ENCODE results near the gene PCED1B.
"Not testable (repeated sequence)": the region's sequence is repeated elsewhere in the genome, so short reads cannot be mapped to it uniquely, and the experiment has no call there.

The PCED1B gene

DNA sequence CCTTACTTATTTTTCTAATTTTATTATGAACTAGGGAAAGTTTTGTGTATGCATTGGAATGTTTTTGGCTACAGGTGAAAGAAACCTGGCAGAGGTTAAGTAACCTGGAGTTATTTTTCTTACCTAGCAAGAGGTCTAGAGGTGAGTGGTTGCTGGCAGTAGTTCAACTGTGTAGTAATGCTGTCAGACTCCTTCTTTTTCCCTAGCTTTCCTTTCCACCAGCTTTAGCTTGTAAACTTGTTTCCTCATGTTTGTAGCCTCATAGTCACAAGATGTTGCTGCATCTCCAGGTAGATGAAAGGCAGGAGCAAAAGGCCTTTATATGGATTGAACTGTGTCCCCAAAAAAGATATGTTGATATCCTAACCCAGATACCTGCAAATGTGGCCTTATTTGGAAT, 105.4 kb downstream of the PCED1B start:
- no peak overlapping the region for H3K27ac ChIP-seq (ENCODE audit: low read depth, low read length)
- H3K4me1 ChIP-seq (ENCODE audit: insufficient read depth, low read length), result peaks cover 10% of the 10 kb centered on the region
- H3K9ac ChIP-seq (ENCODE audit: low read length), result no peak overlapping the region
- H3K36me3 ChIP-seq (ENCODE audit: insufficient read depth, low read length), result no peaks in the 10 kb centered on the region
- H3K4me3 ChIP-seq (ENCODE audit: low read depth in 1 of 2, low read length in 2 of 2), result no peak overlapping the region
- H3K27me3 ChIP-seq (ENCODE audit: control insufficient read depth in 1 of 2, insufficient read depth in 2 of 2, low read length in 2 of 2), result no peaks in the 10 kb centered on the region
- H3K9me3 ChIP-seq (ENCODE audit: low read length), result no peaks in the 10 kb centered on the region

DNA sequence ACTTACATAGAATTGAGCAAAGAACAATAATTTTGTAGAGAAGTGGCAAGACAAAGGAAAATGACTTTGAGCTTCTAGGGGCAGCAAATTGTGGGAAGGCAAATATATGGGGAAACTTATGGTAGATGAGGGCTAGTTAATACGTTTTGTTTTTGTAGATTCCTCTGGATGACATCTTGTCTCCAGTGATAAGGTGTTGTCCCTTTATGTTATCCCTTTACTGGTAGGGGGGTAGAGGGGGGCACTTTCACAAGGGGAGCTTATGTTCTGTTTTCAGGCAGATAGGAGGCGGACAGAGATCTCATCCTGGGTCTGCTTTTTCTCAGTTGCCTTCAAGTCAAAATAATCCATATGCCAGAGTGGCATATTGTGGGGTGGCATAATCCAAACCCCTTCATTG, 106.8 kb downstream of the PCED1B start:
- H3K27ac ChIP-seq (ENCODE audit: low read depth, low read length), result no peak overlapping the region
- no peaks in the 10 kb centered on the region for H3K36me3 ChIP-seq (ENCODE audit: insufficient read depth, low read length)

DNA sequence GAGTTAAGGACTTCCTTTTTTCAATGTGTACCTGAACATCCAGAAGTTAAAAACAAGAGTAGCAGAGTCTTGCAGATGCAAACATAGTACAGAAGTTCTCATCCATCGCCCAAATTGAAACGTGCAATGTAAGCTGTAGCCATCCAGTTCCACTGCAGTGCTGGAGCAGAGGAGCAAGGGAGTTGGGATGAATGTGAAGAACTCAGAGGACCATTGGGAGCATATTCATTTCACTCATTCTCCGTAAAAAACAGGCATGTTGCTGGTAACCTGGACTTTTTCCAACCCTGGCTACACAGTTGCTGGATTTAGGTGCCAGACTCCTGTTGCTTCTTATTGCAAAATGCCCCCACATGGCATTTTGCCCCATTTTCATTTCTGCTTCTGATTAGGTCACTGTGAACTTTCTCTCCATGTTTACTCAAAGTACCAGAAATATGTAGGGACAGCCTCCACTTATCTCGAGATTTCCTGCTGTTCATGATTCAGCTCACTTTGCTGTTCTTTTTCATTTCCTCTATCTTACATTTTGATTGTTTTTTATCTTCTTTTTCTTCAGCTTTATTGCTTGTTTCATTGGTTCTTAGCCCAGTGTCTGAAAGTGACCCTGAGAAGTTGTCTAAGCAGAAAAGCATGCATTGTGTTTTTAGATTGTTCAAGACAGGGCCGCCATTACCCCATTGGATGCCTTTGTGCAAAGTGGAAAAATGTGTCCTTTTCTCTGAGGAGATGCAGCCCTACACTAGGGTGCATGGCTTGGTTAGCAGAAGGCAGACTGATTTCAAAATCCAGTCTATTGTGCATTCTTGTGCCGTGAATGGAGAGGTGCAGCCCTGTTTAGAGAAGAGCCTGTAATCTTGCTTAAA, 109.4 kb downstream of the PCED1B start:
- no peaks in the 10 kb centered on the region for H3K27me3 ChIP-seq (ENCODE audit: control insufficient read depth in 1 of 2, insufficient read depth in 2 of 2, low read length in 2 of 2)
- H3K4me1 ChIP-seq (ENCODE audit: insufficient read depth, low read length), result peaks cover 27% of the 10 kb centered on the region
- no peak overlapping the region for H3K9ac ChIP-seq (ENCODE audit: low read length)
- no peak overlapping the region for H3K27ac ChIP-seq (ENCODE audit: low read depth, low read length)
- H3K9me3 ChIP-seq (ENCODE audit: low read length), result no peaks in the 10 kb centered on the region
- H3K36me3 ChIP-seq (ENCODE audit: insufficient read depth, low read length), result no peaks in the 10 kb centered on the region
- H3K4me3 ChIP-seq (ENCODE audit: low read depth in 1 of 2, low read length in 2 of 2), result no peak overlapping the region

More for the DNA sequence above, 106.8 kb downstream of the PCED1B start:
- no peak overlapping the region for H3K4me3 ChIP-seq (ENCODE audit: low read depth in 1 of 2, low read length in 2 of 2)
- H3K9me3 ChIP-seq (ENCODE audit: low read length), result no peaks in the 10 kb centered on the region
- no peaks in the 10 kb centered on the region for H3K27me3 ChIP-seq (ENCODE audit: control insufficient read depth in 1 of 2, insufficient read depth in 2 of 2, low read length in 2 of 2)
- H3K9ac ChIP-seq (ENCODE audit: low read length), result no peak overlapping the region
- peaks cover 16% of the 10 kb centered on the region for H3K4me1 ChIP-seq (ENCODE audit: insufficient read depth, low read length)

DNA sequence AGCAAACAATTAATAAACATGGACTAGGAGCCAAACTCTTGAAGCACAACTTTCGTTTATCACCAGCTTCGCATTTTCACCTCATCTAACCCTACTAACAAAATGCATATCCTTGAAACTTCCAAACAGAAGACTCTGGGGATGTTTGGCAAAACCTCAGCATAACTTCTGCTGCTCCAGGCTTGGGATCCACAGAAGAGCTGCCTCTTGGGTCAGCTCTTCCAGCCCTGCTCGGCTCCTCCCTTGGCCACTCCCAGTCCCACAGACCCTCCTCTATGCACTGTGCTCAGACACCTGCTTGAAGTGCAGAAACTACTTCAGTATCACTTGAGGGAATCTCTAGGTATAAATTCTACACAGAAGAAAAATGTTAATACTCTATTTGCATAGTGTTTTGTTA, 110.3 kb downstream of the PCED1B start:
- H3K9me3 ChIP-seq (ENCODE audit: low read length), result no peaks in the 10 kb centered on the region
- no peak overlapping the region for H3K4me3 ChIP-seq (ENCODE audit: low read depth in 1 of 2, low read length in 2 of 2)
- H3K36me3 ChIP-seq (ENCODE audit: insufficient read depth, low read length), result no peaks in the 10 kb centered on the region
- no peak overlapping the region for H3K9ac ChIP-seq (ENCODE audit: low read length)
- H3K27ac ChIP-seq (ENCODE audit: low read depth, low read length), result no peak overlapping the region
- peaks cover 33% of the 10 kb centered on the region for H3K4me1 ChIP-seq (ENCODE audit: insufficient read depth, low read length)
- H3K27me3 ChIP-seq (ENCODE audit: control insufficient read depth in 1 of 2, insufficient read depth in 2 of 2, low read length in 2 of 2), result no peaks in the 10 kb centered on the region

DNA sequence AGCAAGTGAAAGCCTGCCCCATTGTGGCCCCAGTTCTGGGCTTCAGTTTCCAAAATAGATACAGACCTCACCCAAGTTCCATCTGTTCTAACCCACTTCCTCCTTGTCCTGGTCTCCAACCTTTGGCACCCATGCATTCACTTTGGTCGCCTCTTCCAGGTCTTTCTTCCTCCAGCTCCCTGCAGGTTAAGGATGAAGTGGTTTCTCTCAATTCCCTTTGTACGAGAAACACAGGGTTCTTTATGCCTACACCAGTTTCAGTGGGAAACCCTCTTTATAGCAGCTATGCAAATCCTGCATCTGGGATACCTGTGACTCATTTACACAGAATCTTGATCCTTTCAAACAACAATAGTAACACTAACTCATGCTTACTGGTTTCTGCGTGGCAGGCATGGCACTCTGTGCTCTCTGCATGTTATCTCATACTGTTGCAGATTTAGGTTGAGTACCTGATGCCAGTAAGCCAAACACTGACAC, 110.9 kb downstream of the PCED1B start:
- H3K27me3 ChIP-seq (ENCODE audit: control insufficient read depth in 1 of 2, insufficient read depth in 2 of 2, low read length in 2 of 2), result no peaks in the 10 kb centered on the region
- H3K36me3 ChIP-seq (ENCODE audit: insufficient read depth, low read length), result no peaks in the 10 kb centered on the region
- H3K4me1 ChIP-seq (ENCODE audit: insufficient read depth, low read length), result peaks cover 33% of the 10 kb centered on the region
- H3K9me3 ChIP-seq (ENCODE audit: low read length), result no peaks in the 10 kb centered on the region
- no peak overlapping the region for H3K4me3 ChIP-seq (ENCODE audit: low read depth in 1 of 2, low read length in 2 of 2)
- no peak overlapping the region for H3K27ac ChIP-seq (ENCODE audit: low read depth, low read length)
- no peak overlapping the region for H3K9ac ChIP-seq (ENCODE audit: low read length)

DNA sequence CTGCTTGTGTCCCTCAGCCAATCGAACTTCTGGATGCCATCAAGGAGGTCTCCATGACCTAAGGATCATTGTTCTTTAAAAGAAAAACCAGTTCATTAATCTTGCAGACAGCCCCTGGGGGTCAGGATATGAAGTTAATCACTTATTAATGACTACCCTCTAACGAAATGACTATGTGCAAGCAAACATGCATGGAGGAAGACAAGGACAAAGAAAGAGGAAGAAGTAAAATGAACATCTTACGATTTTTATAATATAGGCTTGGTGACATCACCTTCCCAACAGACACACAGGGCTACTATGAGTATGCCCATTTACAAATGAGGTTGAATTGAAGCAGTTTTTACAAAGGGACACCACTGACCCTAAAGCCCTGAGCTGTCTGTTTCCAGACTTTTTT, 111.5 kb downstream of the PCED1B start:
- Histone ChIP-seq H3K9me3 (ENCODE audit: low read length) (no peaks in the 10 kb centered on the region), H3K27ac (ENCODE audit: low read depth, low read length) (no peak overlapping the region), H3K4me1 (ENCODE audit: insufficient read depth, low read length) (peaks cover 33% of the 10 kb centered on the region), H3K4me3 (ENCODE audit: low read depth in 1 of 2, low read length in 2 of 2) (no peak overlapping the region), H3K9ac (ENCODE audit: low read length) (no peak overlapping the region), H3K27me3 (ENCODE audit: control insufficient read depth in 1 of 2, insufficient read depth in 2 of 2, low read length in 2 of 2) (no peaks in the 10 kb centered on the region), H3K36me3 (ENCODE audit: insufficient read depth, low read length) (no peaks in the 10 kb centered on the region)

DNA sequence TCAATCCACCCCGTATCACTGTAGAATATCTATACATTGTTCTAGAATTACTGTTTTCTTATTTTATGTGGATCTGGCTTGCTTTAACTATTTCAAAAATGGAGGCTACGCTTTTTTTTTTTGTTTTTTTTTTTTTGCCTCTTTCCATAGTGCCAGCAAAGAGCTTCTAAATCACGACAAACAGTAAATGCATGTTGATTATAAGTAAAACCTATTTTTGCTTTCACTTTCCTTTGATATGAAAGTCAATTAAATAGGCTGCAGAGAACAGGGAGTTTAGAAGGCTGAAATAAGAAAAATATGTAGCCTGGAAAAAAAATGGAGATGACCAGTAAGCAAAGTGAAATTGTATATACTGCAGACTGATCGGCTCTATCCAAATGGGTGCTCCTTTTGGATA, 112.6 kb downstream of the PCED1B start:
- Histone ChIP-seq H3K4me3 (ENCODE audit: low read depth in 1 of 2, low read length in 2 of 2) (no peak overlapping the region), H3K27ac (ENCODE audit: low read depth, low read length) (no peak overlapping the region), H3K4me1 (ENCODE audit: insufficient read depth, low read length) (peaks cover 33% of the 10 kb centered on the region), H3K27me3 (ENCODE audit: control insufficient read depth in 1 of 2, insufficient read depth in 2 of 2, low read length in 2 of 2) (no peaks in the 10 kb centered on the region), H3K9me3 (ENCODE audit: low read length) (no peaks in the 10 kb centered on the region), H3K36me3 (ENCODE audit: insufficient read depth, low read length) (no peaks in the 10 kb centered on the region), H3K9ac (ENCODE audit: low read length) (no peak overlapping the region)

DNA sequence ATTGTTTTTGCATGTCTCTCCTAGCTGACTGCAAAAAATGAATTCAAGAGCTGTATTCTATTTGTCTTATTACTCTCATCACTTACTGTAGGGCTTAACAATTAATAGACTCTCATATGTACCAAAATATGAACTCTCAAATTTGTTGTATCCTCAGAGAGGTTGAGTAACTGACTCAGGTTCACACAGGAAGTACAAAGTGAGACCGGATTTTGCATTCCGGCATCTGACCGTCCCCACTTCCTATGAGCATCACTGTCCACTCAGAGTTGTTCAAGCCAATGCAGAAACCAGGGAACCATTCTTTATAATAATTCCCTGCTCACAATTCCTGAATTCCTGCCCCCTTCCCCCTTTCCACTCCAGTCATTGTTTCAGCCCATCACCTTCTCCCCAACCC, 113.6 kb downstream of the PCED1B start:
- H3K4me1 ChIP-seq (ENCODE audit: insufficient read depth, low read length), result peaks cover 33% of the 10 kb centered on the region
- no peak overlapping the region for H3K27ac ChIP-seq (ENCODE audit: low read depth, low read length)

DNA sequence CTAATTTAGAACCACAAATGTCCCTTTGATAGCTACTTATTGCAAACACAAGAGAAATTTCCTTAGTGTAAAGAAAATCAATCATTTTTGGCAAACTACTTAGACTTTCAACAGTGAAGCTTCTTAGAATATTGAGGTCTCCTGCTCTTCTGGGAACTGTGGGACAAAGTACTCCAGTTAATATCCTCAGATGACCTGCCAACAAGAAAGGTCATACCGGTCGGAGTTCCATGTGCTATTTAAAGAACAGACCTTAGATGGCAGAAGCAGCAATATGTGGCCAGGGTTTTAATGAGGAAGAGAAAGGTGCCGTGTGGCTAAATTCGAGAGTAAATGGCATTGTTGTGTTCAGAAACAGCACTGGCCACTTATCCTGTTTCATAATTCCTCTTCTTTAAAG, 115.1 kb downstream of the PCED1B start:
- H3K4me1 ChIP-seq (ENCODE audit: insufficient read depth, low read length), result peaks cover 25% of the 10 kb centered on the region
- H3K27me3 ChIP-seq (ENCODE audit: control insufficient read depth in 1 of 2, insufficient read depth in 2 of 2, low read length in 2 of 2), result no peaks in the 10 kb centered on the region
- no peaks in the 10 kb centered on the region for H3K36me3 ChIP-seq (ENCODE audit: insufficient read depth, low read length)
- no peak overlapping the region for H3K9ac ChIP-seq (ENCODE audit: low read length)
- H3K9me3 ChIP-seq (ENCODE audit: low read length), result no peaks in the 10 kb centered on the region
- H3K4me3 ChIP-seq (ENCODE audit: low read depth in 1 of 2, low read length in 2 of 2), result no peak overlapping the region
- no peak overlapping the region for H3K27ac ChIP-seq (ENCODE audit: low read depth, low read length)

More for the DNA sequence above, 113.6 kb downstream of the PCED1B start:
- H3K9me3 ChIP-seq (ENCODE audit: low read length), result no peaks in the 10 kb centered on the region
- H3K27me3 ChIP-seq (ENCODE audit: control insufficient read depth in 1 of 2, insufficient read depth in 2 of 2, low read length in 2 of 2), result no peaks in the 10 kb centered on the region
- H3K4me3 ChIP-seq (ENCODE audit: low read depth in 1 of 2, low read length in 2 of 2), result no peak overlapping the region
- no peak overlapping the region for H3K9ac ChIP-seq (ENCODE audit: low read length)
- no peaks in the 10 kb centered on the region for H3K36me3 ChIP-seq (ENCODE audit: insufficient read depth, low read length)

DNA sequence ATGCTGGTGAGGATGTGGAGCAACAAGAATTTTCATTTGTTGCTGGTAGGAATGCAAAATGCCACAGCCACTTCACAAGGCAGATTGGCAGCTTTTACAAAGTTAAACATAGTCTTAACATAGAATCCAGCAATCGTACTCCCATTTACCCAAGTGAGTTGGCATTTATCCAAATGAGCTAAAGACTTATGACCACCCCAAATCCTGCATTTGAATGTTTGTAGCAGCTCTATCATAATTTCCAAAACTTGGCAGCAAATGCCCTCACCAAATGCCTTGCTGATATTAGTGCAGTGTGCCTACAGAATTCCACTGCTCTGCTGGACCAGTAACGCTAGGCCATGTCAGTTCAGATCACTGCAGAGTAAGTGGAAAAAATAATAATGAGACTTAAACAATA, 121.0 kb downstream of the PCED1B start:
- Histone ChIP-seq H3K9me3 (ENCODE audit: low read length) (no peaks in the 10 kb centered on the region), H3K4me3 (ENCODE audit: low read depth in 1 of 2, low read length in 2 of 2) (no peak overlapping the region), H3K27ac (ENCODE audit: low read depth, low read length) (no peak overlapping the region)

DNA sequence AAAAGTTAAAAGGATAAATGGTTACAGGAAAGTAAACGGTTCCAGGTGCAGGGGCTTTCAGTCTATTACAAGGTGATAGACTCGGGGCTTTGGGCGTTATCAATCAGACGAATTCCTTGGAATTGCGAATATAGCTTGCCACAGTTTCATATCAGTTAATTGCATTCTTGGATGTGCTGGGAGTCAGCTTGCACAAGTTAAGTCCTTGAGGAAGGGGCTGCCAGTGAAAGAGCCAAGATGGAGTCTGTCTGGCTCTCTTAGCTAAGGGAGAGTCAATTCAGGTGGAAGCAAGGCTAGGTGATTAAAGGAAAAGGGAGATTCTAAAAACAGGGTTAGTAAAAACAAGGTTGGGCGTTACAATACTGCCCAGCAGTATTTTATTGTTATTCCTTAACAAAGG, 121.8 kb downstream of the PCED1B start:
- H3K27ac ChIP-seq (ENCODE audit: low read depth, low read length); H3K9ac ChIP-seq (ENCODE audit: low read length); H3K27me3 ChIP-seq (ENCODE audit: control insufficient read depth in 1 of 2, insufficient read depth in 2 of 2, low read length in 2 of 2); H3K4me3 ChIP-seq (ENCODE audit: low read depth in 1 of 2, low read length in 2 of 2); H3K4me1 ChIP-seq (ENCODE audit: insufficient read depth, low read length); H3K9me3 ChIP-seq (ENCODE audit: low read length); H3K36me3 ChIP-seq (ENCODE audit: insufficient read depth, low read length): not testable (repeated sequence)

More for the DNA sequence above, 121.0 kb downstream of the PCED1B start:
- H3K4me1 ChIP-seq (ENCODE audit: insufficient read depth, low read length), result no peaks in the 10 kb centered on the region
- H3K9ac ChIP-seq (ENCODE audit: low read length), result no peak overlapping the region
- H3K36me3 ChIP-seq (ENCODE audit: insufficient read depth, low read length), result no peaks in the 10 kb centered on the region
- H3K27me3 ChIP-seq (ENCODE audit: control insufficient read depth in 1 of 2, insufficient read depth in 2 of 2, low read length in 2 of 2), result no peaks in the 10 kb centered on the region

DNA sequence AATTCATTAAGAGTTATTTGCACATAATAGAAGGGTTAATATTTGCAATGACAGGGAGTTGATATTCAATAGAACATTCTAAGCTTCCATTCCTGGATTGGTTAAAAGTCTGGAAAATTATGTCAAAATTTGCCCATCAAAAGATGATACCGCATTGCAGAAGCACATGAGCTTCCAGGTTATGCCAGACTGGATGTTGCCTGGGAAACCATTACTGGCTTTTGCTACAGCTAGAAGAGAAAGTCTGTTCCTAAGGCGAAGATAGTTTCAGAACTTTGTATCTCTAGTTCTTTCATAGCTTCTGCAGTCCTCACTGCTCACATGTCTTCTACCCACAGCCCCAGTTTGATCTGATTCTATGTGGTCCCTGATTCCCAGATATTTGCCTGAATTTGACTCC, 122.8 kb downstream of the PCED1B start:
- Histone ChIP-seq H3K9me3 (ENCODE audit: low read length) (no peaks in the 10 kb centered on the region), H3K36me3 (ENCODE audit: insufficient read depth, low read length) (no peaks in the 10 kb centered on the region), H3K27ac (ENCODE audit: low read depth, low read length) (no peak overlapping the region), H3K4me1 (ENCODE audit: insufficient read depth, low read length) (no peaks in the 10 kb centered on the region), H3K4me3 (ENCODE audit: low read depth in 1 of 2, low read length in 2 of 2) (no peak overlapping the region), H3K9ac (ENCODE audit: low read length) (no peak overlapping the region), H3K27me3 (ENCODE audit: control insufficient read depth in 1 of 2, insufficient read depth in 2 of 2, low read length in 2 of 2) (no peaks in the 10 kb centered on the region)

Data from muscle layer of colon (tissue), 2 donors.